NCI-H1092 (cell line): ENCODE results near the gene PPP2R5E.

Experiments used
- DNase-seq: peaks from one replicate; lab custom pipeline; 2025; lab: John Stamatoyannopoulos, UW

The PPP2R5E gene

GRCh38 chr14:63432228-63432627 lies 110.9 kb downstream of the PPP2R5E start:
- no peak for DNase-seq

- DNase-seq, result no peak
Observed at GRCh38 chr14:63431466-63431865, 111.7 kb downstream of the PPP2R5E start.

GRCh38 chr14:63428486-63428885 lies 114.7 kb downstream of the PPP2R5E start:
- no peak for DNase-seq

GRCh38 chr14:63426838-63427352 lies 116.3 kb downstream of the PPP2R5E start:
- DNase-seq, result no peak

GRCh38 chr14:63423889-63424288 lies 119.3 kb downstream of the PPP2R5E start:
- no peak for DNase-seq

GRCh38 chr14:63423381-63423780 lies 119.8 kb downstream of the PPP2R5E start:
- no peak for DNase-seq

GRCh38 chr14:63421919-63422318 lies 121.3 kb downstream of the PPP2R5E start:
- no peak for DNase-seq

- no peak for DNase-seq
Observed at GRCh38 chr14:63421226-63421625, 122.0 kb downstream of the PPP2R5E start.

- no peak for DNase-seq
Observed at GRCh38 chr14:63418020-63418419, 125.2 kb downstream of the PPP2R5E start.

- DNase-seq, result no peak
Observed at GRCh38 chr14:63413009-63413408, 130.2 kb downstream of the PPP2R5E start.

- DNase-seq, result no peak
Observed at GRCh38 chr14:63406333-63406732, 136.8 kb downstream of the PPP2R5E start.

- DNase-seq, result no peak
Observed at GRCh38 chr14:63405715-63406114, 137.5 kb downstream of the PPP2R5E start.

- no peak for DNase-seq
Observed at GRCh38 chr14:63404906-63405305, 138.3 kb downstream of the PPP2R5E start.

GRCh38 chr14:63401646-63402045 lies 141.5 kb downstream of the PPP2R5E start:
- DNase-seq, result no peak

GRCh38 chr14:63398952-63399351 lies 144.2 kb downstream of the PPP2R5E start:
- DNase-seq, result no peak

GRCh38 chr14:63394841-63395240 lies 148.3 kb downstream of the PPP2R5E start:
- DNase-seq, result no peak

- no peak for DNase-seq
Observed at GRCh38 chr14:63394432-63394831, 148.7 kb downstream of the PPP2R5E start.

- no peak for DNase-seq
Observed at GRCh38 chr14:63393012-63393411, 150.2 kb downstream of the PPP2R5E start.

GRCh38 chr14:63392236-63392635 lies 150.9 kb downstream of the PPP2R5E start:
- DNase-seq, result no peak

- DNase-seq, result peak; percentile 28
Observed at GRCh38 chr14:63388766-63389431, 154.3 kb downstream of the PPP2R5E start.

- no peak for DNase-seq
Observed at GRCh38 chr14:63387711-63388110, 155.5 kb downstream of the PPP2R5E start.

- DNase-seq, result no peak
Observed at GRCh38 chr14:63383776-63384367, 159.3 kb downstream of the PPP2R5E start.

GRCh38 chr14:63378444-63378843 lies 164.7 kb downstream of the PPP2R5E start:
- DNase-seq, result no peak

GRCh38 chr14:63375769-63376168 lies 167.4 kb downstream of the PPP2R5E start:
- no peak for DNase-seq
